Kidney capillary endothelial cell (primary cell): ENCODE results near the gene THSD7A.

Source experiments
- DNase-seq: peaks from one replicate; pipeline ENCODE4 v3.0.0-alpha.2; 2018; ENCODE audit warnings: low spot score

The THSD7A gene

GRCh38 chr7:11513460-11513859 is 318.5 kb downstream of the THSD7A start:
- no peak for DNase-seq

DNA sequence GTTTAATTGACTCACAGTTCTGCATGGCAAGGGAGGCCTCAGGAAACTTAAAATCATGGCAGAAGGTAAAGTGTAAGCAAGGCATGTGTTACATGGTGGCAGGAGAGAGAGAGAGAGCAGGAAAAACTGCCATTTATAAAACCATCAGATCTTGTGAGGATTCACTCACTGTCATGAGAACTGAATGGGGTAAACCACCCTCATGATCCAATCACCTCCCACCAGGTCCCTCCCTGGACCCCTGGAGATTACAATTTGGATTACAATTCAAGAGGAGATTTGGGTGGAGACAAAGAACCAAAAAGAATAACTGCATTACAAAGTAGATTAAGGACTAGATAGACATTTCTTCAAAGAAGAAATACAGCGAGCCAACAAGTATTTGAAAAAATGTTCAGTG is 324.1 kb downstream of the THSD7A start:
- DNase-seq = no peak

DNA sequence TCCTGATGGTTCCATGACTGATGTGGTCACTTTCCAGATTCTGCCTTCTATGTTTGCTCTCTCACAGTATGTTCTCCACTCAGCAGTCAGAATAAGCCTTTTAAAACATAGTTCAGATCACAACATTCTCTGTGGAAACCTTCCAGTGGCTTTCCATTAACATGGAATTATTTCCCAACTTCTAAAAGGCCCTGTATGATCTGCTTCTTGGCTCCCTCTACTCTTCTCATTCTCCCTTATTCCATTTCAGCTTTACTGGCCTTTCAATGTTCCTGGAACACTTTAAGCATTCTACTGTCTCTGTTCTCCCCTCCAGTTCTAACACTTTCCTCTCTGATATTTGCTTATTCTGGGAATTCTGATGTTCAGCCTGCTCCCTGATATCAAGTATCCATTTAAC is 325.6 kb downstream of the THSD7A start:
- no peak for DNase-seq

DNA sequence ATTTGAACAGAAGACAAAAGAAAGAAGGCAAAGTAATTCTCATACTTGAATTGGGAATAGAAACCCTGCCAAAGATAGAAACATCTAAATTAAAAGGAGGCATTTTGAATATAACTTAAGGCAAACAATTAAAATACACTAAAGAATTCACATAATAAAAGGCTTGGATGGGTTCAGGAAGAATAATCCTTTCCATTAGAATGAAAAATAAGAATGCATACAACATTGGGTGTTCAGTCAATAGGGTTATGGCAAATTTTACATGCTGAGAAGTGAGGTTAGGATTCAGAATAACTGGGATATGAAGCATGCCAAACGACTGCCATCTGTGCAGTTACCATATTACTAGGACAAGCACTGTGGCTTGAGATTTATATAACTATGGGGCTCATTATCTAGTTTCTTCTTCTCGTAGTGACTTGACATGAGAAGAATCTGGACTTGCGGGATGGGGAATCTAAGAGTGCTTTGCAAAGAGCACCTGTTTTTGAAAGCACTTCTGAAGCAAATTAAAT is 326.5 kb downstream of the THSD7A start:
- DNase-seq = no peak

DNA sequence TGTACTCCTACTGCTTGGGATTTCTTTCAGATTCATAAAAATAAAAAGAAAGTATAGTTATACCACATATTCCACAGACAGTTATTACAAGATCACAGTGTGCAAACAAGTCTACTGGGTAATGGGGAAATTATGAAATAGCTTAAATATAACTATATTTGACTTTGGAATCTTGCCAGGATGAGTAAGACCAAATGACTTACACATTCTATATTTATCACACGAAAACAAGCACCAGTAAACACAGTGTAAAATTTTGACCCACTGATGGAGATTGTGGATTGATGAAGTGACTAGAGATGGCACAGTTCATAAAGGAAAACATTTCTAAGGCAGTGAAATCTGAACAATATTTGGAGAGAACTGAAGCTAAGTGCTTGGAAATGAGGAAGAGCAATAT is 339.7 kb downstream of the THSD7A start:
- peak; percentile 49 for DNase-seq

GRCh38 chr7:11491811-11492210 is 340.2 kb downstream of the THSD7A start:
- DNase-seq = no peak

DNA sequence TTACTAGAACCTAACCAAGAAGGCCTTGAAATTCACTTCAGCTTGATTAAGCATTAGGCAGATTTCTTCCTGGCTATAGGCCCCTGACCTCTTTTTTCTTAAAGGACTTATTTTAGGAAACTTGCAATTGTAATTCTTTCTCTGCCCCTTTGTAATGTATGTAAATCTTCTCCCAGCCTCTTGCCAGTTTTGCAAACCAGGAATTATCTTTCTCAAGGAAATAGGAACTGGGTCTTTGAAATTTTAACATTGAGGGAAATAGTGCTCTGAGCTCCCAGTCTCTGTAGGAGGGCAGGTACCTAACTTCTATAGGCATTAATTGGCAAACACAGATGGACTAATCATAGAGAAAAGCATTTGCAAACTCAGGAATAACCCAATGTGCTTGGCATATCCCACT is 342.7 kb downstream of the THSD7A start:
- DNase-seq = no peak

GRCh38 chr7:11486271-11486670 is 345.7 kb downstream of the THSD7A start:
- no peak for DNase-seq

DNA sequence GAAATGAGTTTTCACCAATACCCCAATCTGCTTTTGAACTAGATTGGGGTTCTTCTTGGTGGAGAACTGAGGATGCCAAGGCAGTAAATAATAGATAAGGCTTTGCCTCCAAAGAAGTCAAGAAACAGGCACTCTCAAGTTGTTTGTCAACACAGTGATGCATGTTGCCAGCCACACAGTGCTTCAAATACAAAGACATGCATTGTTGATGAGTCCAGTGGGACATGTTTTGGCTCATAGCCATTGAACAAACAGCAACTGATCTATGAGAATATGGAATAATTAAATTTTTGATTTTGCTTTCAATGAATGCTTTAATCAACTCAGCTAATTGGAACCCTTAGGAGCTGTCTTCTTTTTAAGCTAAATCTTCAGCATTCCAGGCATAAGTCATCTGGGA is 346.4 kb downstream of the THSD7A start:
- DNase-seq = no peak

GRCh38 chr7:11480143-11480542 is 351.9 kb downstream of the THSD7A start:
- DNase-seq = no peak

DNA sequence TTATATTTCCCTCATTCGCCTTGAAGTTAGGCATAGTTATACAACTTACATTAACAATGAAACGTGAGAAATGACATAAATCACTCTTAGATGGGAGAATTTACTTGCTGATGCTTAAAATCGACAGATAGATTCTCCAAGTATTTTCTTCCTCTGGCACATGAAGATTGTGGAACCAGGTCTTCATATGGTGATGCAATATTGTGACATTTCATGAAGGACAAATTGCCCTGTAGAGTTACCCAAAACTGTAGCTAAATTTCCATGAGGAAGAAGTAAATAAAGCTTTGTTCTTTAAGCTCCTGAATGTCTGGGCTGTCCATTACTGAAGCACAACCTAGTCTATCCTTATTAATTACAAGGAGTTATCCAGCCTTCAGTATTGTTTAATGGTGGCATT is 353.1 kb downstream of the THSD7A start:
- no peak for DNase-seq

DNA sequence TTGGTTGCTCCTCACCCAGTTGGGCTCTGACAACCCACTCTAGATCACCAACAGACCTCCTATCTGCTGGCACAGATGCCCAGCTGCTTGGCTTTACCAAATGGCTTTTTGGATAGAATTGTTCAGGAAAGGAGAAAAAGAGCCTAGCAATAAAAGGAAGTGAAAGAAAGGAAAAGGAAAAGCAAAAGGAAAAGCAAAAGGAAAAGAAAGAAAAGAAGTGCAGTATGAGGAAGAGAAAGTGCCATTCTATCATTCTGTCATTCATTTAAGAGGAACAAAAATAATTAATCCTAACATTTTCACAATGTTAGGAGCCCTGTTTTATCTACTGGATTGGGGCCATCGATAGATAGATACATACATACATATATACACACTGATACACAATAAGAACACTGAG is 353.6 kb downstream of the THSD7A start:
- DNase-seq = no peak

- no peak for DNase-seq
Observed at GRCh38 chr7:11474902-11475585, 357.0 kb downstream of the THSD7A start.

- DNase-seq = no peak
Observed at GRCh38 chr7:11473807-11474424, 358.1 kb downstream of the THSD7A start.

- no peak for DNase-seq
Observed at GRCh38 chr7:11473220-11473619, 358.8 kb downstream of the THSD7A start.

GRCh38 chr7:11472646-11473045 is 359.4 kb downstream of the THSD7A start:
- DNase-seq = no peak

- no peak for DNase-seq
Observed at GRCh38 chr7:11471255-11471654, 360.7 kb downstream of the THSD7A start.

DNA sequence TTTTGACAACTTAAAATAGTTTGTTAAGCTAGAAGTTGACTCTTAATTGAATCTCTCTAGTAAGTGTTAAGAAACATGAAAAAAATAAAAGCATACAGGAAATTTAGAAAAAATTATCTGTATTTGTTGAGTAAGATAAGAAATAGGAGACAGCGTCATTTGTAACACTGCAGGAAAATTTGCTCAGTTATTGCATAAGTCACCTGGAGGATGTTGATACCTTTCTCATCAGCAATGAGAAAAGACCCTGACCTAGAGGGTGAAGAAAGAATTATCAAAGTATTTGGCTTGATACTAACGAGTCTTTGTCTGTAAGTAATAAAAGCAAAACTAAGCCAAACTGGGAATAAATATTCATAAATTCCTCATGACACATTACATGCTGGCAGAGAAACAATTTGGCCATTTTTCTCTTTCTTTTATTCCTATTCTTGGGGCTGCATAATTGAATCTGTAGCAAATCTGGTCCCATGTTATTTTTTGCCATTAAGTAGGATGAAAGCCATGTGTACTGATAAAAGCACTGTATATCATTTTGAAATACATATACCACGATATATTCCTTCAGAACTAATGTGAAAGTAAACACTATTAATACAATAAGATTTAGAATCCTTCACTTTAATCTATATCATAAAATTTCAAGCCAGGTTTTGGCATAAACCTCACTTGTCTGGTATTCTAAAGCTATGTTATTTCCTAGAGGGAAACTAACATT is 362.8 kb downstream of the THSD7A start:
- no peak for DNase-seq

DNA sequence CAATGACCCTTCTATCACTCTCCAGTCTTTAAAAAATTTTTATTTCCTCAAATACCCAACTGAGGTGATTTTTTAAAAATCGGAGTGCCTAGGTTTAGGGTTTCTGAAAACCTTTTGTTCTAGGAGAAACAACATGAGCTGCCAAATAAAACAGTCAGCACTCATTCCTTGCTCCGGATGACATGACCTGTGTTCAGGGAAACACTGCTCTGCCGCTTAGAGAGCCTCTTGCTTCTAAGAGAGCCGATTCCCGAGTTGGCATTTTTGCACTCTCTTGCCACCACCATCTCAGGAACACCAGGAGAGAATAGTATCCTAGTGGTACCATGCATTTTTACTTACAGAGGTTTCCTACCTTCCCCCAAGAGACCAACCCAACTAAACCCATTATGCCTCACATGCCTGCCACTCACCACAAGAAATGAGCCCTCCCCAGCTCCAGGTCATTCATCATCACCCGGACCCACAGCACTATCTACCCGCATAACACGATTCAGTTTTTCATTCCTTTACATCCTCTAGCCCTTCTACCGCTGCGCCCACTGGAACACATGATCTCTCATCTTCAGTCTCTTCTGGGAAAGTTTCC is 365.4 kb downstream of the THSD7A start:
- DNase-seq = no peak

GRCh38 chr7:11464624-11465023 is 367.4 kb downstream of the THSD7A start:
- no peak for DNase-seq

GRCh38 chr7:11461946-11462345 is 370.1 kb downstream of the THSD7A start:
- DNase-seq = no peak

GRCh38 chr7:11458736-11459483 is 373.1 kb downstream of the THSD7A start:
- DNase-seq = peak; percentile 94
